OCI-LY7 (cell line): ENCODE results near the gene COQ10A. TPM values are rescaled to one million over a fixed set of nuclear protein-coding genes. Genes with fewer than 3 reads are reported as not detected.

Experiments
- BruUV-seq: library from RNA; stranded (reverse); fragments of 400-500 nt; replicated peaks from 2 replicates; lab custom pipeline; 2021; lab: Mats Ljungman, UMichigan
- CTCF ChIA-PET: fragments of 300-600 bp; sonication (Branson Sonifier 250); formaldehyde crosslinking; loops from one replicate; lab custom pipeline; 2022; ENCODE audit warnings: antibody characterized with exemption; ENCODE audit not compliant: unreplicated experiment; lab: Charles Lee
- POLR2A ChIA-PET: fragments of 300-600 bp; sonication (Branson Sonifier 250); formaldehyde crosslinking; loops from one replicate; lab custom pipeline; 2022; ENCODE audit warnings: antibody characterized with exemption; lab: Charles Lee
- DNase-seq: peaks from one replicate; pipeline ENCODE4 v3.0.0-alpha.2; 2015; ENCODE audit warnings: low spot score
- H2AFZ ChIP-seq: fragments of 200-600 bp; sonication (generic), shearing (Covaris generic); 2 replicates; pipeline ENCODE4 v1.6.1; 2014; ENCODE audit warnings: mild to moderate bottlenecking, antibody characterized with exemption, low read length, moderate library complexity
- H3K27ac ChIP-seq: fragments of 200-600 bp; sonication (generic); 2 replicates; pipeline ENCODE4 v1.5.1; 2014; ENCODE audit warnings: mixed run types, low read depth, mild to moderate bottlenecking, moderate library complexity, low read length, inconsistent platforms; ENCODE audit not compliant: poor library complexity, severe bottlenecking
- H3K36me3 ChIP-seq: fragments of 200-600 bp; sonication (generic); 2 replicates; pipeline ENCODE4 v1.6.1; 2014; ENCODE audit warnings: mild to moderate bottlenecking, antibody characterized with exemption, low read length, moderate library complexity, mixed read lengths; ENCODE audit not compliant: insufficient read depth
- H3K4me1 ChIP-seq: fragments of 200-600 bp; sonication (generic); 2 replicates; pipeline ENCODE4 v1.5.1; 2014; ENCODE audit warnings: mild to moderate bottlenecking, low read length; ENCODE audit not compliant: insufficient read depth, poor library complexity, severe bottlenecking
- H3K4me2 ChIP-seq: fragments of 200-600 bp; sonication (generic); 2 replicates; pipeline ENCODE4 v1.6.1; 2014; ENCODE audit warnings: mild to moderate bottlenecking, low read length
- H3K4me3 ChIP-seq: fragments of 200-600 bp; sonication (generic); 2 replicates; pipeline ENCODE4 v1.5.1; 2014; ENCODE audit warnings: mild to moderate bottlenecking, low read depth, low read length; ENCODE audit not compliant: poor library complexity, severe bottlenecking
- H3K79me2 ChIP-seq: fragments of 200-600 bp; sonication (generic); 2 replicates; pipeline ENCODE4 v1.6.1; 2016; ENCODE audit warnings: low read depth, mild to moderate bottlenecking, low read length, moderate library complexity, mixed read lengths; ENCODE audit not compliant: insufficient read depth
- H3K9me2 ChIP-seq: fragments of 200-600 bp; sonication (generic); 2 replicates; pipeline ENCODE4 v1.6.1; 2016; ENCODE audit warnings: mild to moderate bottlenecking, low read length, mixed read lengths; ENCODE audit not compliant: insufficient read depth
- H3K9me3 ChIP-seq: fragments of 200-600 bp; sonication (generic); 2 replicates; pipeline ENCODE4 v1.6.1; 2014; ENCODE audit warnings: mild to moderate bottlenecking, mixed run types, low read length, mixed read lengths
- H4K20me1 ChIP-seq: fragments of 200-600 bp; sonication (generic); 2 replicates; pipeline ENCODE4 v1.6.1; 2014; ENCODE audit warnings: mild to moderate bottlenecking, antibody characterized with exemption, low read length, moderate library complexity, mixed read lengths; ENCODE audit not compliant: insufficient read depth
- CTCF ChIP-seq: fragments of 200-600 bp; sonication (generic); conservative IDR thresholded peaks from 2 replicates; pipeline ENCODE4 v1.5.1; 2014; ENCODE audit warnings: mild to moderate bottlenecking, antibody characterized with exemption, low read length, moderate library complexity, mixed read lengths
- EZH2phosphoT487 ChIP-seq: fragments of 200-600 bp; sonication (generic); IDR thresholded peaks from 2 replicates; pipeline ENCODE4 v1.6.1; 2018; ENCODE audit warnings: low read depth, borderline replicate concordance, mild to moderate bottlenecking, mixed run types, antibody characterized with exemption, low read length, moderate library complexity, mixed read lengths
- intact Hi-C: fragments of 100-400 bp; cut with micrococcal nuclease; formaldehyde crosslinking; loops from one replicate; pipeline ENCODE4 v1.10.0; 2022; ENCODE audit not compliant: unreplicated experiment
- total RNA-seq, 2 experiments: library from RNA; depleted of rRNA in 1 of 2; stranded (reverse); fragments of >200 nt in 1 of 2; shearing (Covaris generic) in 1 of 2; gene quantifications; 2 replicates each; pipeline ENCODE4 v1.2.3, GENCODE V29; 2014 to 2022

The COQ10A gene
- total RNA-seq, 2 experiments from 2014 or later: 20.6 to 22.1 TPM

- Histone ChIP-seq H3K4me2 (no peak overlapping the region), H3K36me3 (peaks cover 42% of the 10 kb centered on the region), H3K79me2 (peaks cover 15% of the 10 kb centered on the region; the same call in 1 of the 2 replicates), H3K4me1 (peaks cover 14% of the 10 kb centered on the region), H3K9me2 (no peaks in the 10 kb centered on the region), H4K20me1 (no peaks in the 10 kb centered on the region), H3K27ac (no peak overlapping the region), H3K4me3 (no peak overlapping the region), H3K9me3 (no peaks in the 10 kb centered on the region), H2AFZ (no peak overlapping the region)
- ChIA-PET CTCF (no interaction called here), POLR2A (interaction anchor here (0.6 to 2.7 kb wide), 3 partner anchors 20 to 144 kb away, joined by 3 to 17 read pairs (median 3); no protein-coding TSS in a partner anchor)
- DNase-seq: no peak
- TF ChIP-seq CTCF (peak; percentile 63), EZH2phosphoT487 (no peak)
- no TSS peak for BruUV-seq
- intact Hi-C loops: loop anchor here (5.0 kb wide), 1 partner anchor 60 kb away; no protein-coding TSS in a partner anchor
These were observed 50.9 kb downstream of the COQ10A start for GRCh38 chr12:56317675-56318074.

Other genes with a start within 250 kb of the COQ10A start
- gene IKZF4, start 245.9 kb upstream of the COQ10A start, total RNA-seq (2014; rRNA removed; shearing (Covaris generic)): 0.90 and 1.3 TPM in 2 replicates
- 6.0 and 8.8 TPM in 2 replicates for gene IKZF4, start 245.9 kb upstream of the COQ10A start, total RNA-seq (2022)
- gene RPS26, start 225.0 kb upstream of the COQ10A start, total RNA-seq (2014; rRNA removed; shearing (Covaris generic)): 306 and 600 TPM in 2 replicates
- gene RPS26, start 225.0 kb upstream of the COQ10A start, total RNA-seq (2022): 74.6 and 79.1 TPM in 2 replicates
- gene ERBB3, start 186.8 kb upstream of the COQ10A start, total RNA-seq (2014; rRNA removed; shearing (Covaris generic)): not detected in 2 replicates
- 0.83 TPM in 1 of 2 replicates, not detected in the other for gene ERBB3, start 186.8 kb upstream of the COQ10A start, total RNA-seq (2022)
- 358 and 437 TPM in 2 replicates for gene PA2G4, start 162.4 kb upstream of the COQ10A start, total RNA-seq (2014; rRNA removed; shearing (Covaris generic))
- 280 and 289 TPM in 2 replicates for gene PA2G4, start 162.4 kb upstream of the COQ10A start, total RNA-seq (2022)
- 4,534 and 5,932 TPM in 2 replicates for gene RPL41, start 150.3 kb upstream of the COQ10A start, total RNA-seq (2014; rRNA removed; shearing (Covaris generic))
- gene RPL41, start 150.3 kb upstream of the COQ10A start, total RNA-seq (2022): 4,745 and 4,976 TPM in 2 replicates
- 11.9 and 12.6 TPM in 2 replicates for gene ZC3H10, start 148.7 kb upstream of the COQ10A start, total RNA-seq (2014; rRNA removed; shearing (Covaris generic))
- 15.8 and 16.5 TPM in 2 replicates for gene ZC3H10, start 148.7 kb upstream of the COQ10A start, total RNA-seq (2022)
- 74.6 and 85.9 TPM in 2 replicates for gene ESYT1, start 138.7 kb upstream of the COQ10A start, total RNA-seq (2014; rRNA removed; shearing (Covaris generic))
- 108 and 112 TPM in 2 replicates for gene ESYT1, start 138.7 kb upstream of the COQ10A start, total RNA-seq (2022)
- 56.6 and 105 TPM in 2 replicates for gene MYL6B, start 114.4 kb upstream of the COQ10A start, total RNA-seq (2014; rRNA removed; shearing (Covaris generic))
- gene MYL6B, start 114.4 kb upstream of the COQ10A start, total RNA-seq (2022): 62.6 and 77.6 TPM in 2 replicates
- gene MYL6, start 108.6 kb upstream of the COQ10A start, total RNA-seq (2014; rRNA removed; shearing (Covaris generic)): 574 and 654 TPM in 2 replicates
- 415 and 468 TPM in 2 replicates for gene MYL6, start 108.6 kb upstream of the COQ10A start, total RNA-seq (2022)
- 59.7 and 68.3 TPM in 2 replicates for gene SMARCC2, start 77.5 kb upstream of the COQ10A start, total RNA-seq (2014; rRNA removed; shearing (Covaris generic))
- 137 and 162 TPM in 2 replicates for gene SMARCC2, start 77.5 kb upstream of the COQ10A start, total RNA-seq (2022)
- 63.8 and 76.1 TPM in 2 replicates for gene RNF41, start 45.0 kb upstream of the COQ10A start, total RNA-seq (2014; rRNA removed; shearing (Covaris generic))
- 43.7 and 45.6 TPM in 2 replicates for gene RNF41, start 45.0 kb upstream of the COQ10A start, total RNA-seq (2022)
- 37.5 and 46.0 TPM in 2 replicates for gene NABP2, start 42.6 kb upstream of the COQ10A start, total RNA-seq (2014; rRNA removed; shearing (Covaris generic))
- gene NABP2, start 42.6 kb upstream of the COQ10A start, total RNA-seq (2022): 54.1 and 61.1 TPM in 2 replicates
- 0.76 and 2.5 TPM in 2 replicates for gene SLC39A5, start 36.9 kb upstream of the COQ10A start, total RNA-seq (2014; rRNA removed; shearing (Covaris generic))
- gene SLC39A5, start 36.9 kb upstream of the COQ10A start, total RNA-seq (2022): 1.2 and 1.4 TPM in 2 replicates
- gene ANKRD52, start 8.6 kb upstream of the COQ10A start, total RNA-seq (2014; rRNA removed; shearing (Covaris generic)): 7.0 and 11.7 TPM in 2 replicates
- 35.0 and 35.6 TPM in 2 replicates for gene ANKRD52, start 8.6 kb upstream of the COQ10A start, total RNA-seq (2022)
- 150 and 154 TPM in 2 replicates for gene CS, start 33.4 kb downstream of the COQ10A start, total RNA-seq (2014; rRNA removed; shearing (Covaris generic))
- 262 and 281 TPM in 2 replicates for gene CS, start 33.4 kb downstream of the COQ10A start, total RNA-seq (2022)
- 62.8 and 75.5 TPM in 2 replicates for gene CNPY2, start 49.0 kb downstream of the COQ10A start, total RNA-seq (2014; rRNA removed; shearing (Covaris generic))
- gene CNPY2, start 49.0 kb downstream of the COQ10A start, total RNA-seq (2022): 80.2 and 85.5 TPM in 2 replicates
- gene PAN2, start 67.1 kb downstream of the COQ10A start, total RNA-seq (2014; rRNA removed; shearing (Covaris generic)): 69.9 and 106 TPM in 2 replicates
- gene PAN2, start 67.1 kb downstream of the COQ10A start, total RNA-seq (2022): 117 and 132 TPM in 2 replicates
- gene IL23A, start 71.9 kb downstream of the COQ10A start, total RNA-seq (2014; rRNA removed; shearing (Covaris generic)): 16.3 and 18.3 TPM in 2 replicates
- 9.8 and 12.7 TPM in 2 replicates for gene IL23A, start 71.9 kb downstream of the COQ10A start, total RNA-seq (2022)
- gene STAT2, start 93.2 kb downstream of the COQ10A start, total RNA-seq (2014; rRNA removed; shearing (Covaris generic)): 75.3 and 89.0 TPM in 2 replicates
- gene STAT2, start 93.2 kb downstream of the COQ10A start, total RNA-seq (2022): 126 and 135 TPM in 2 replicates
- gene APOF, start 95.9 kb downstream of the COQ10A start, total RNA-seq (2014; rRNA removed; shearing (Covaris generic)): 0.16 TPM in 1 of 2 replicates, not detected in the other
- gene APOF, start 95.9 kb downstream of the COQ10A start, total RNA-seq (2022): 0.20 and 0.38 TPM in 2 replicates
- 44.8 and 46.5 TPM in 2 replicates for gene TIMELESS, start 182.5 kb downstream of the COQ10A start, total RNA-seq (2014; rRNA removed; shearing (Covaris generic))
- 103 and 115 TPM in 2 replicates for gene TIMELESS, start 182.5 kb downstream of the COQ10A start, total RNA-seq (2022)
- not detected in 2 replicates for gene MIP, start 187.7 kb downstream of the COQ10A start, total RNA-seq (2014; rRNA removed; shearing (Covaris generic))
- gene MIP, start 187.7 kb downstream of the COQ10A start, total RNA-seq (2022): 0.57 TPM in 1 of 2 replicates, not detected in the other
- gene SPRYD4, start 201.6 kb downstream of the COQ10A start, total RNA-seq (2014; rRNA removed; shearing (Covaris generic)): 5.3 and 5.9 TPM in 2 replicates
- gene SPRYD4, start 201.6 kb downstream of the COQ10A start, total RNA-seq (2022): 6.9 and 7.5 TPM in 2 replicates
- not detected in 2 replicates for gene GLS2, start 221.2 kb downstream of the COQ10A start, total RNA-seq (2014; rRNA removed; shearing (Covaris generic))
- not detected in 2 replicates for gene GLS2, start 221.2 kb downstream of the COQ10A start, total RNA-seq (2022)